Suppressor macrophage treated with lipopolysaccharide for 1 hour (primary cell): ENCODE data around the gene GALNT12.

Experiments used
- DNase-seq, 3 donors: peaks; one replicate each; pipeline ENCODE4 v3.0.0-alpha.2; 2020 to 2022

GALNT12 gene

GRCh38 chr9:98834386-98834785 lies 26.9 kb downstream of the GALNT12 start:
- DNase-seq: no peak

- no peak for DNase-seq
These were observed 28.7 kb downstream of the GALNT12 start for GRCh38 chr9:98836206-98836605.

- no peak for DNase-seq
These were observed 30.0 kb downstream of the GALNT12 start for GRCh38 chr9:98837516-98837915.

- no peak for DNase-seq
These were observed 30.8 kb downstream of the GALNT12 start for GRCh38 chr9:98838155-98838867.

GRCh38 chr9:98838868-98839565 lies 31.5 kb downstream of the GALNT12 start:
- DNase-seq: peak in 2 of 3 donors; percentile 26 to 47

- DNase-seq: no peak
These were observed 32.3 kb downstream of the GALNT12 start for GRCh38 chr9:98839724-98840123.

GRCh38 chr9:98842510-98842909 lies 35.0 kb downstream of the GALNT12 start:
- DNase-seq: no peak

- DNase-seq: no peak
These were observed 38.6 kb downstream of the GALNT12 start for GRCh38 chr9:98846081-98846480.

- no peak for DNase-seq
These were observed 39.4 kb downstream of the GALNT12 start for GRCh38 chr9:98846879-98847278.

GRCh38 chr9:98848450-98849149 lies 41.1 kb downstream of the GALNT12 start:
- peak; percentile 89 to 94 (median 93) for DNase-seq

- DNase-seq: no peak
These were observed 42.1 kb downstream of the GALNT12 start for GRCh38 chr9:98849563-98849962.

GRCh38 chr9:98850851-98851729 lies 43.6 kb downstream of the GALNT12 start:
- DNase-seq: no peak

GRCh38 chr9:98851730-98852459 lies 44.4 kb downstream of the GALNT12 start:
- DNase-seq: peak; percentile 27 to 63 (median 28)

GRCh38 chr9:98852460-98852734 lies 44.9 kb downstream of the GALNT12 start:
- no peak for DNase-seq

- DNase-seq: no peak
These were observed 45.5 kb downstream of the GALNT12 start for GRCh38 chr9:98852961-98853360.

GRCh38 chr9:98854266-98854665 lies 46.8 kb downstream of the GALNT12 start:
- peak in 2 of 3 donors; percentile 38 to 56 for DNase-seq

- DNase-seq: no peak
These were observed 48.1 kb downstream of the GALNT12 start for GRCh38 chr9:98855592-98855991.

GRCh38 chr9:98856982-98857381 lies 49.5 kb downstream of the GALNT12 start:
- no peak for DNase-seq

- DNase-seq: no peak
These were observed 52.5 kb downstream of the GALNT12 start for GRCh38 chr9:98859941-98860340.

GRCh38 chr9:98860871-98861293 lies 53.4 kb downstream of the GALNT12 start:
- peak; percentile 23 to 38 (median 33) for DNase-seq

- peak; percentile 49 to 88 (median 75) for DNase-seq
These were observed 54.5 kb downstream of the GALNT12 start for GRCh38 chr9:98861781-98862504.

- no peak for DNase-seq
These were observed 55.5 kb downstream of the GALNT12 start for GRCh38 chr9:98862936-98863335.
